HEK293 (cell line): ENCODE measurements around the gene TSNAX.

Source experiments
- CTCF ChIA-PET: fragments of 350-600 bp; formaldehyde crosslinking; extraction: SDS; loops from one replicate; lab custom pipeline; 2021; ENCODE audit warnings: antibody characterized with exemption; lab: Yijun Ruan, JAX
- POLR2A ChIA-PET: fragments of 300-600 bp; formaldehyde crosslinking; extraction: SDS; loops from one replicate; lab custom pipeline; 2020; ENCODE audit warnings: antibody characterized with exemption, inconsistent platforms; lab: Yijun Ruan, JAX
- H3K27ac ChIP-seq: fragments of 200-500 bp; sonication (Bioruptor generic); 2 replicates; pipeline ENCODE4 v1.5.1; 2014; ENCODE audit warnings: low read depth, low read length, control low read depth, inconsistent platforms; ENCODE audit errors: extremely low read depth
- H3K36me3 ChIP-seq, 2 experiments: fragments of 200-500 bp in 1 of 2; sonication (Bioruptor generic) in 1 of 2; 1 replicate in 1 of 2; 2 replicates in 1 of 2; pipeline ENCODE4 v1.5.1; 2014 to 2017; ENCODE audit warnings: inconsistent platforms in 2 of 2, low read length in 2 of 2; ENCODE audit not compliant: control insufficient read depth in 2 of 2, insufficient read depth in 1 of 2
- H3K4me1 ChIP-seq: fragments of 200-500 bp; sonication (Bioruptor generic); 2 replicates; pipeline ENCODE4 v1.5.1; 2014; ENCODE audit warnings: mild to moderate bottlenecking, low read length, inconsistent platforms; ENCODE audit not compliant: control insufficient read depth, insufficient read depth
- H3K4me3 ChIP-seq: 2 replicates; pipeline ENCODE4 v1.5.1; 2011; ENCODE audit warnings: low read depth, mild to moderate bottlenecking, control low read depth, low read length, moderate library complexity
- H3K9me3 ChIP-seq: fragments of 200-500 bp; sonication (Bioruptor generic); 2 replicates; pipeline ENCODE4 v1.5.1; 2014; ENCODE audit warnings: low read depth, low read length, inconsistent platforms; ENCODE audit not compliant: control insufficient read depth, insufficient read depth
- GLIS1 ChIP-seq: fragments of 450-650 bp; formaldehyde crosslinking; IDR thresholded peaks from 2 replicates; pipeline ENCODE4 v1.5.1; 2016; ENCODE audit warnings: missing biosample characterization, missing genetic modification characterization
- GLIS2 ChIP-seq: fragments of 450-650 bp; formaldehyde crosslinking; IDR thresholded peaks from 2 replicates; pipeline ENCODE4 v1.5.1; 2016; ENCODE audit warnings: missing biosample characterization, missing genetic modification characterization
- IKZF3 ChIP-seq: fragments of 450-650 bp; IDR thresholded peaks from 2 replicates; pipeline ENCODE4 v1.5.0; 2018; ENCODE audit warnings: missing biosample characterization, mild to moderate bottlenecking, missing genetic modification characterization, moderate library complexity
- KLF1 ChIP-seq: fragments of 450-650 bp; formaldehyde crosslinking; IDR thresholded peaks from 2 replicates; pipeline ENCODE4 v1.5.1; 2016; ENCODE audit warnings: missing biosample characterization, missing genetic modification characterization
- KLF7 ChIP-seq: fragments of 450-650 bp; formaldehyde crosslinking; IDR thresholded peaks from 2 replicates; pipeline ENCODE4 v1.5.1; 2016; ENCODE audit warnings: missing biosample characterization, missing genetic modification characterization, borderline replicate concordance
- MEIS1 ChIP-seq: sonication (generic); formaldehyde crosslinking; IDR thresholded peaks from 2 replicates; pipeline ENCODE4 v1.8.1; 2022; ENCODE audit warnings: missing genetic modification reagents, mild to moderate bottlenecking, borderline replicate concordance
- OVOL3 ChIP-seq: fragments of 450-650 bp; formaldehyde crosslinking; IDR thresholded peaks from 2 replicates; pipeline ENCODE4 v1.5.1; 2016; ENCODE audit warnings: missing biosample characterization, missing genetic modification characterization
- ZBTB21 ChIP-seq: fragments of 450-650 bp; formaldehyde crosslinking; IDR thresholded peaks from 2 replicates; pipeline ENCODE4 v1.5.1; 2017; ENCODE audit warnings: missing biosample characterization, missing genetic modification characterization
- ZBTB8A ChIP-seq: fragments of 450-650 bp; formaldehyde crosslinking; IDR thresholded peaks from 2 replicates; pipeline ENCODE4 v1.5.1; 2016; ENCODE audit warnings: missing biosample characterization, missing genetic modification characterization
- ZFHX2 ChIP-seq: fragments of 450-650 bp; formaldehyde crosslinking; conservative IDR thresholded peaks from 2 replicates; pipeline ENCODE4 v1.5.1; 2016; ENCODE audit warnings: missing biosample characterization, missing genetic modification characterization
- ZNF121 ChIP-seq: fragments of 450-650 bp; formaldehyde crosslinking; IDR thresholded peaks from 2 replicates; pipeline ENCODE4 v1.5.1; 2016; ENCODE audit warnings: missing biosample characterization, missing genetic modification characterization
- ZNF132 ChIP-seq: fragments of 450-650 bp; formaldehyde crosslinking; IDR thresholded peaks from 2 replicates; pipeline ENCODE4 v1.5.1; 2017; ENCODE audit warnings: missing biosample characterization, missing genetic modification characterization, borderline replicate concordance
- ZNF157 ChIP-seq: fragments of 450-650 bp; formaldehyde crosslinking; IDR thresholded peaks from 2 replicates; pipeline ENCODE4 v1.5.1; 2016; ENCODE audit warnings: missing biosample characterization, missing genetic modification characterization
- ZNF175 ChIP-seq: fragments of 450-650 bp; formaldehyde crosslinking; IDR thresholded peaks from 2 replicates; pipeline ENCODE4 v1.5.1; 2016; ENCODE audit warnings: missing biosample characterization, missing genetic modification characterization
- ZNF184 ChIP-seq: fragments of 450-650 bp; IDR thresholded peaks from 2 replicates; pipeline ENCODE4 v1.5.1; 2018; ENCODE audit warnings: missing biosample characterization, mild to moderate bottlenecking, missing genetic modification characterization
- ZNF211 ChIP-seq: fragments of 450-650 bp; formaldehyde crosslinking; IDR thresholded peaks from 2 replicates; pipeline ENCODE4 v1.5.1; 2016; ENCODE audit warnings: low read depth, missing biosample characterization, missing genetic modification characterization
- ZNF391 ChIP-seq: fragments of 450-650 bp; formaldehyde crosslinking; IDR thresholded peaks from 2 replicates; pipeline ENCODE4 v1.5.1; 2016; ENCODE audit warnings: low read depth, missing biosample characterization, missing genetic modification characterization, borderline replicate concordance
- ZNF416 ChIP-seq: fragments of 450-650 bp; formaldehyde crosslinking; IDR thresholded peaks from 2 replicates; pipeline ENCODE4 v1.5.1; 2016; ENCODE audit warnings: missing biosample characterization, missing genetic modification characterization
- ZNF629 ChIP-seq: fragments of 450-650 bp; formaldehyde crosslinking; IDR thresholded peaks from 2 replicates; pipeline ENCODE4 v1.5.1; 2017; ENCODE audit warnings: missing biosample characterization, missing genetic modification characterization
- ZNF664 ChIP-seq: fragments of 450-650 bp; formaldehyde crosslinking; IDR thresholded peaks from 2 replicates; pipeline ENCODE4 v1.5.1; 2016; ENCODE audit warnings: missing biosample characterization, missing genetic modification characterization
- ZNF677 ChIP-seq: fragments of 450-650 bp; IDR thresholded peaks from 2 replicates; pipeline ENCODE4 v1.5.0; 2018; ENCODE audit warnings: missing biosample characterization, mild to moderate bottlenecking, missing genetic modification characterization, moderate library complexity
- ZNF791 ChIP-seq: fragments of 450-650 bp; formaldehyde crosslinking; IDR thresholded peaks from 2 replicates; pipeline ENCODE4 v1.5.1; 2016; ENCODE audit warnings: missing biosample characterization, missing genetic modification characterization
- ZNF837 ChIP-seq: fragments of 450-650 bp; formaldehyde crosslinking; IDR thresholded peaks from 2 replicates; pipeline ENCODE4 v1.5.1; 2016; ENCODE audit warnings: missing biosample characterization, missing genetic modification characterization
- TF ChIP-seq, protein P1 (sequence below): fragments of 450-650 bp; formaldehyde crosslinking; IDR thresholded peaks from 2 replicates; pipeline ENCODE4 v1.5.1; 2016; ENCODE audit warnings: missing biosample characterization, missing genetic modification characterization
- TF ChIP-seq, protein P2 (sequence below): fragments of 450-650 bp; formaldehyde crosslinking; IDR thresholded peaks from 2 replicates; pipeline ENCODE4 v1.5.1; 2016; ENCODE audit warnings: missing biosample characterization, missing genetic modification characterization
- TF ChIP-seq, protein P3 (sequence below): fragments of 450-650 bp; formaldehyde crosslinking; IDR thresholded peaks from 2 replicates; pipeline ENCODE4 v1.5.1; 2016; ENCODE audit warnings: missing biosample characterization, missing genetic modification characterization, borderline replicate concordance
- TF ChIP-seq, protein P4 (sequence below): fragments of 450-650 bp; formaldehyde crosslinking; IDR thresholded peaks from 2 replicates; pipeline ENCODE4 v1.5.1; 2016; ENCODE audit warnings: missing biosample characterization, missing genetic modification characterization
- TF ChIP-seq, protein P5 (sequence below): fragments of 450-650 bp; formaldehyde crosslinking; IDR thresholded peaks from 2 replicates; pipeline ENCODE4 v1.5.1; 2016; ENCODE audit warnings: missing biosample characterization, missing genetic modification characterization

Gene TSNAX

DNA sequence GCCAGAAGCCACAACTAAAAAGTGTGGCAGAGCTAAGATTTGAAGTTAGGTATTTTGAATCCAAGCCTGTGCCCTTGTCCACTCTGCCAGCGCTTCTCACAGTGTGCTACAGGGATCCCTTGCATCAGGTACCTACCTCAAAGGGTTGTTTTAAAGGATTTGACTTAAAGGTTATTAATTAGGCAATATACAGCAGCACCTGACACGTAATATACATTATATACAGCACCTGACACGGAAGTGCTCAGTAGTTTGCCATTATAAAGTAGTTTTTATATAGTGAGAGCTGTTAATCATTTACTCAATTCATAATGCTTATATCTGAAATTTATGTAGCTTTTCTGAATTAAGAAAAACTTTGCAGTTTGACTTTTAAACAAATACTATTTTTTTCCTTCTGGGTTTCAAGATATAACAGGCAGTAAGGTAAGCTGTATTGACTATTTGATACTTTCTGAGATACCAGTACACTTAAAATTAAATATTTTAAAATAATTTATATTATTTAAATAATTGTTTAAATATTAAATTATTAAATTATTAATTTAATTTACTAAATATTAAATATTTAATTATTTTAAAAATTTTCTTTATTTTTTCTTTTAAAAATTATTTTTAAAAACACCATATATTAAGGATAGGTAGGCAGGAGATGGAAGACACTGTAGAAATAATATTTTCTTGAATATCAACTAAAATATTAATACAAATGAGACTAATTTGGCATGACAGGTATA, 33.3 kb downstream of the TSNAX start:
- POLR2A ChIA-PET, result no interaction called here
- no peaks in the 10 kb centered on the region for H3K4me1 ChIP-seq
- TF ChIP-seq ZBTB8A, result no peak
- no peak for TF ChIP-seq ZNF211
- no peak for TF ChIP-seq KLF1 (tag by site-specific recombination)
- TF ChIP-seq ZNF121 (tag by site-specific recombination), result no peak
- TF ChIP-seq, protein P1, sequence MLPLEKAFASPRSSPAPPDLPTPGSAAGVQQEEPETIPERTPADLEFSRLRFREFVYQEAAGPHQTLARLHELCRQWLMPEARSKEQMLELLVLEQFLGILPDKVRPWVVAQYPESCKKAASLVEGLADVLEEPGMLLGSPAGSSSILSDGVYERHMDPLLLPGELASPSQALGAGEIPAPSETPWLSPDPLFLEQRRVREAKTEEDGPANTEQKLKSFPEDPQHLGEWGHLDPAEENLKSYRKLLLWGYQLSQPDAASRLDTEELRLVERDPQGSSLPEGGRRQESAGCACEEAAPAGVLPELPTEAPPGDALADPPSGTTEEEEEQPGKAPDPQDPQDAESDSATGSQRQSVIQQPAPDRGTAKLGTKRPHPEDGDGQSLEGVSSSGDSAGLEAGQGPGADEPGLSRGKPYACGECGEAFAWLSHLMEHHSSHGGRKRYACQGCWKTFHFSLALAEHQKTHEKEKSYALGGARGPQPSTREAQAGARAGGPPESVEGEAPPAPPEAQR, result no peak
- no peak for TF ChIP-seq ZNF175 (tag by site-specific recombination)
- TF ChIP-seq, protein P2, sequence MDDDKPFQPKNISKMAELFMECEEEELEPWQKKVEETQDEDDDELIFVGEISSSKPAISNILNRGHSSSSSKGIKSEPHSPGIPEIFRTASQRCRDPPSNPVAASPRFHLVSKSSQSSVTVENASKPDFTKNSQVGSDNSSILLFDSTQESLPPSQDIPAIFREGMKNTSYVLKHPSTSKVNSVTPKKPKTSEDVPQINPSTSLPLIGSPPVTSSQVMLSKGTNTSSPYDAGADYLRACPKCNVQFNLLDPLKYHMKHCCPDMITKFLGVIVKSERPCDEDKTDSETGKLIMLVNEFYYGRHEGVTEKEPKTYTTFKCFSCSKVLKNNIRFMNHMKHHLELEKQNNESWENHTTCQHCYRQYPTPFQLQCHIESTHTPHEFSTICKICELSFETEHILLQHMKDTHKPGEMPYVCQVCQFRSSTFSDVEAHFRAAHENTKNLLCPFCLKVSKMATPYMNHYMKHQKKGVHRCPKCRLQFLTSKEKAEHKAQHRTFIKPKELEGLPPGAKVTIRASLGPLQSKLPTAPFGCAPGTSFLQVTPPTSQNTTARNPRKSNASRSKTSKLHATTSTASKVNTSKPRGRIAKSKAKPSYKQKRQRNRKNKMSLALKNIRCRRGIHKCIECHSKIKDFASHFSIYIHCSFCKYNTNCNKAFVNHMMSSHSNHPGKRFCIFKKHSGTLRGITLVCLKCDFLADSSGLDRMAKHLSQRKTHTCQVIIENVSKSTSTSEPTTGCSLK (tag by site-specific recombination), result no peak
- no peak for TF ChIP-seq ZBTB21 (tag by site-specific recombination)
- TF ChIP-seq ZNF132 (tag by site-specific recombination), result no peak
- TF ChIP-seq, protein P3, sequence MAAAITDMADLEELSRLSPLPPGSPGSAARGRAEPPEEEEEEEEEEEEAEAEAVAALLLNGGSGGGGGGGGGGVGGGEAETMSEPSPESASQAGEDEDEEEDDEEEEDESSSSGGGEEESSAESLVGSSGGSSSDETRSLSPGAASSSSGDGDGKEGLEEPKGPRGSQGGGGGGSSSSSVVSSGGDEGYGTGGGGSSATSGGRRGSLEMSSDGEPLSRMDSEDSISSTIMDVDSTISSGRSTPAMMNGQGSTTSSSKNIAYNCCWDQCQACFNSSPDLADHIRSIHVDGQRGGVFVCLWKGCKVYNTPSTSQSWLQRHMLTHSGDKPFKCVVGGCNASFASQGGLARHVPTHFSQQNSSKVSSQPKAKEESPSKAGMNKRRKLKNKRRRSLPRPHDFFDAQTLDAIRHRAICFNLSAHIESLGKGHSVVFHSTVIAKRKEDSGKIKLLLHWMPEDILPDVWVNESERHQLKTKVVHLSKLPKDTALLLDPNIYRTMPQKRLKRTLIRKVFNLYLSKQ (tag by site-specific recombination), result no peak
- no peak for TF ChIP-seq ZNF664 (tag by site-specific recombination)
- TF ChIP-seq IKZF3, result no peak
- no peak for TF ChIP-seq ZNF677
- no peak for TF ChIP-seq ZNF391 (tag by site-specific recombination)
- TF ChIP-seq, all 188 proteins: peak for 0
- CTCF ChIA-PET, result interaction anchor here (0.6 to 1.9 kb wide), 4 partner anchors 10 to 24 kb away, joined by 3 to 5 read pairs (median 3); no protein-coding TSS in a partner anchor
- Histone ChIP-seq H3K27ac (no peak overlapping the region), H3K9me3 (no peaks in the 10 kb centered on the region), H3K4me3 (no peak overlapping the region), H3K36me3 (peaks cover 40 to 45% of the 10 kb centered on the region in 2 experiments)

DNA sequence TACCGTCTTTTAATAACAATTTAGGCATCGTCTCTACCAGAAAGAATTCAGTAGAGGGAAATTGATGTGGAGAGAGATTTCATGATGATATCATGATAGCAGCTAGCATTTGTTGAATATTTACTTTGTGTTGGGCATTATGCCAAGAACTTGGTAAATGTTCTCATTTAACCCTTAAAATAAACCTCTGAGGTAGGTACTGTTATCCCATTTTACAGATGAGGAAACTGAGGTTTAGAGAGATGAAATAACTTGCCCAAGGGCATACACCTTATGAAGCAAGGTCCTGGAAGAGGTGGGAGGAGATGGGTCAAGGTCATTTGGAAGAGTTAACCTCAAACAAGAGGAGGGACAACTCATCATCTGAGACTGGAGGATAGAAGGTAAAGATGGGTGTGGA, 34.8 kb downstream of the TSNAX start:
- POLR2A ChIA-PET, result interaction anchor here (0.7 kb wide), 1 partner anchor 15 kb away, joined by 4 read pairs; no protein-coding TSS in a partner anchor
- H3K4me3 ChIP-seq, result no peak overlapping the region
- no peak overlapping the region for H3K27ac ChIP-seq
- H3K36me3 ChIP-seq, result peaks cover 43 to 48% of the 10 kb centered on the region in 2 experiments
- H3K4me1 ChIP-seq, result no peaks in the 10 kb centered on the region
- TF ChIP-seq OVOL3 (tag by site-specific recombination) (no peak), ZNF837 (tag by site-specific recombination) (no peak), ZNF791 (tag by site-specific recombination) (no peak), GLIS1 (no peak), ZNF629 (tag by site-specific recombination) (no peak), ZNF664 (tag by site-specific recombination) (peak; percentile 72; the same call in 1 of the 2 replicates), ZFHX2 (tag by site-specific recombination) (no peak), ZNF184 (tag by site-specific recombination) (no peak), ZNF157 (no peak), ZNF416 (no peak), GLIS2 (no peak), KLF7 (no peak), MEIS1 (no peak)
- TF ChIP-seq, protein P4, sequence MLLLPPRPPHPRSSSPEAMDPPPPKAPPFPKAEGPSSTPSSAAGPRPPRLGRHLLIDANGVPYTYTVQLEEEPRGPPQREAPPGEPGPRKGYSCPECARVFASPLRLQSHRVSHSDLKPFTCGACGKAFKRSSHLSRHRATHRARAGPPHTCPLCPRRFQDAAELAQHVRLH (tag by site-specific recombination), result peak; percentile 81; the same call in 1 of the 2 replicates
- TF ChIP-seq, protein P5, sequence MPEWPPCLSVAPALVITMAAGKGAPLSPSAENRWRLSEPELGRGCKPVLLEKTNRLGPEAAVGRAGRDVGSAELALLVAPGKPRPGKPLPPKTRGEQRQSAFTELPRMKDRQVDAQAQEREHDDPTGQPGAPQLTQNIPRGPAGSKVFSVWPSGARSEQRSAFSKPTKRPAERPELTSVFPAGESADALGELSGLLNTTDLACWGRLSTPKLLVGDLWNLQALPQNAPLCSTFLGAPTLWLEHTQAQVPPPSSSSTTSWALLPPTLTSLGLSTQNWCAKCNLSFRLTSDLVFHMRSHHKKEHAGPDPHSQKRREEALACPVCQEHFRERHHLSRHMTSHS, result no peak
- TF ChIP-seq, all 188 proteins: peak for 2
- CTCF ChIA-PET, result interaction anchor here (0.5 to 1.2 kb wide), 5 partner anchors 12 to 206 kb away, joined by 3 to 5 read pairs (median 4); no protein-coding TSS in a partner anchor
- H3K9me3 ChIP-seq, result no peaks in the 10 kb centered on the region
